ENCODE results near the gene KRTAP16-1. TPM values are rescaled to one million over a fixed set of nuclear protein-coding genes. Genes with fewer than 3 reads are reported as not detected.

Gene KRTAP16-1
- total and polyA plus RNA-seq, 2 of the 4 experiments (the other 2 are of a cell fraction), result not detected

GRCh38 chr17:41325611-41326010, 16.5 kb upstream of the KRTAP16-1 start:
- in situ Hi-C loops (cut with MboI; ENCODE audit: low sequenced_read_pairs), result no loop called here
- dilution Hi-C loops (cut with HindIII; ENCODE audit: low sequenced_read_pairs, unreplicated experiment), result no loop called here

More at GRCh38 chr17:41325611-41326010, 16.5 kb upstream of the KRTAP16-1 start:
- Histone ChIP-seq H3K9me3 (ENCODE audit: control insufficient read depth, insufficient read depth, low read length) (peaks cover 3% of the 10 kb centered on the region; the same call in 1 of the 2 replicates), H3K27ac (ENCODE audit: insufficient read depth, low read length) (no peak overlapping the region), H3K4me2 (ENCODE audit: low read depth, low read length) (no peak overlapping the region), H4K5ac (ENCODE audit: low read depth, low read length) (no peak overlapping the region), H2BK120ac (ENCODE audit: low read depth, low read length) (peak overlapping the region; percentile 11; the same call in 1 of the 2 replicates), H2BK20ac (ENCODE audit: low read depth, low read length) (peak overlapping the region; percentile 42; the same call in 1 of the 2 replicates), H2AK5ac (ENCODE audit: low read depth, low read length) (no peak overlapping the region; the same call in none of the 2 replicates), H2BK15ac (ENCODE audit: low read depth, low read length) (0 out of 3 replicates have a peak overlapping the region, but pooled peaks have one; percentile 56), H3K4me1 (ENCODE audit: control insufficient read depth, insufficient read depth, low read length) (peaks cover 2% of the 10 kb centered on the region), H3K4ac (ENCODE audit: low read depth, low read length) (0 out of 2 replicates have a peak overlapping the region, but pooled peaks have one; percentile 16), H3K18ac (ENCODE audit: low read depth, low read length) (no peak overlapping the region), H2AK9ac (replicated peaks; ENCODE audit: low read depth, low read length, poor library complexity) (peak overlapping the region; percentile 55), H4K8ac (ENCODE audit: low read depth in 2 of 2, low read length in 2 of 2) (no peak overlapping the region; a peak in 1 of 4 replicates), H3K79me1 (ENCODE audit: low read depth in 1 of 2, low read length in 2 of 2) (no peaks in the 10 kb centered on the region), H4K20me1 (ENCODE audit: insufficient read depth, low read length) (no peaks in the 10 kb centered on the region), H2BK5ac (ENCODE audit: low read depth, low read length, poor library complexity, severe bottlenecking) (no peak overlapping the region), H4K91ac (ENCODE audit: insufficient read depth, low read depth, low read length) (peak overlapping the region; percentile 64; the same call in 1 of the 2 replicates), H3K56ac (ENCODE audit: extremely low read depth, insufficient read depth, low read length) (no peak overlapping the region), H3K36me3 (ENCODE audit: control insufficient read depth, insufficient read depth, low read length) (no peaks in the 10 kb centered on the region), H3K4me3 (ENCODE audit: insufficient read depth, low read depth, low read length) (no peak overlapping the region), H3K9me1 (ENCODE audit: insufficient read depth, low read length) (peaks cover 3% of the 10 kb centered on the region; the same call in 1 of the 2 replicates), H3K23ac (ENCODE audit: low read depth, low read length) (no peak overlapping the region), H3K27me3 (ENCODE audit: control insufficient read depth, insufficient read depth, low read length) (no peaks in the 10 kb centered on the region), H3K9ac (ENCODE audit: low read depth, low read length) (no peak overlapping the region), H3K14ac (replicated peaks; ENCODE audit: low read depth, low read length) (no peak overlapping the region), H2AFZ (replicated peaks; ENCODE audit: low read length, poor library complexity) (no peak overlapping the region)
- TF ChIP-seq CEBPB (IDR thresholded peaks at IDR 0.05; ENCODE audit: low read depth, low read length) (no peak), CHD1 (IDR thresholded peaks at IDR 0.05; ENCODE audit: low read depth, low read length) (no peak), MAZ (IDR thresholded peaks at IDR 0.05; ENCODE audit: borderline replicate concordance, low read depth, low read length) (no peak), NFE2L2 (IDR thresholded peaks at IDR 0.05; ENCODE audit: low read depth, low read length) (no peak), POLR2A (IDR thresholded peaks at IDR 0.05; ENCODE audit: low read depth, low read length) (no peak), MAFK (IDR thresholded peaks at IDR 0.05; ENCODE audit: low read depth, low read length) (no peak), RAD21 (IDR thresholded peaks at IDR 0.05; ENCODE audit: low read length) (no peak), RCOR1 (IDR thresholded peaks at IDR 0.05; ENCODE audit: insufficient replicate concordance, low read length) (no peak)
- ChIA-PET CTCF (no interaction called here), POLR2A (ENCODE audit: unreplicated experiment) (no interaction called here)
- intact Hi-C loops (cut with micrococcal nuclease), result no loop called here
- no TSS peak for BruUV-seq (replicated peaks)
- no peak for DNase-seq
- no peak for ATAC-seq (ENCODE audit: low read depth)
- WGBS, 2 experiments (ENCODE audit: extremely low coverage in 2 of 2, insufficient read length in 1 of 2), result no CpG with 5 or more reads among the region's 6 CpGs

All from IMR-90 (cell line).